SH-SY5Y (cell line): Measurements from ENCODE around the gene NCKAP5.

Experiments
- GATA2 ChIP-seq: IDR thresholded peaks from 2 replicates; pipeline ENCODE4 v1.6.1; 2011; ENCODE audit warnings: mild to moderate bottlenecking, low read depth, low read length
- GATA3 ChIP-seq: IDR thresholded peaks from 2 replicates; pipeline ENCODE4 v1.6.1; 2011; ENCODE audit warnings: low read depth, mild to moderate bottlenecking, low read length, moderate library complexity

- TF ChIP-seq GATA2: no peak
- no peak for TF ChIP-seq GATA3
Measured at GRCh38 chr2:132943829-132944228, 624.4 kb downstream of the NCKAP5 start.
